Caco-2 (cell line): ENCODE measurements around the gene IRX2. TPM values are rescaled to one million over a fixed set of nuclear protein-coding genes. Genes with fewer than 3 reads are reported as not detected.

Experiments used
- BruUV-seq: library from RNA; stranded (reverse); fragments of 400-500 nt; replicated peaks from 2 replicates; lab custom pipeline; 2021; lab: Mats Ljungman, UMichigan
- CTCF ChIA-PET: fragments of 300-600 bp; sonication (Branson Sonifier 250); formaldehyde crosslinking; loops from one replicate; lab custom pipeline; 2022; ENCODE audit warnings: antibody characterized with exemption; lab: Charles Lee
- POLR2A ChIA-PET: fragments of 300-600 bp; sonication (Branson Sonifier 250); formaldehyde crosslinking; loops from one replicate; lab custom pipeline; 2022; ENCODE audit warnings: antibody characterized with exemption; lab: Charles Lee
- DNase-seq, 2 experiments: peaks; one replicate each; pipeline versions ENCODE4 v3.0.0 to v3.0.0-alpha.2; 2020 to 2022
- H3K27me3 ChIP-seq: replicated peaks from 2 replicates; pipeline ENCODE4 v1.6.0; 2011; ENCODE audit warnings: low read length; ENCODE audit not compliant: control insufficient read depth, insufficient read depth
- H3K36me3 ChIP-seq: 2 replicates; pipeline ENCODE4 v1.5.1; 2011; ENCODE audit warnings: low read length; ENCODE audit not compliant: control insufficient read depth, insufficient read depth
- H3K4me1 ChIP-seq: fragments of 250-450 bp; sonication (Bioruptor Pico); 2 replicates; pipeline ENCODE4 v1.5.1; 2020; ENCODE audit warnings: mild to moderate bottlenecking
- H3K4me3 ChIP-seq: 2 replicates; pipeline ENCODE4 v1.5.1; 2011; ENCODE audit warnings: low read depth, mild to moderate bottlenecking, control low read depth, low read length
- H3K9me3 ChIP-seq: fragments of 250-450 bp; sonication (Bioruptor Pico); 2 replicates; pipeline ENCODE4 v1.5.1; 2020; ENCODE audit warnings: mild to moderate bottlenecking, moderate library complexity
- H3K27ac Mint-ChIP-seq: one replicate; pipeline ENCODE4 v1.8.0; 2022; ENCODE audit warnings: mixed read lengths; ENCODE audit not compliant: unreplicated experiment
- H3K27me3 Mint-ChIP-seq: one replicate; pipeline ENCODE4 v1.8.0; 2022; ENCODE audit warnings: mixed read lengths; ENCODE audit not compliant: insufficient read depth, unreplicated experiment
- H3K36me3 Mint-ChIP-seq: one replicate; pipeline ENCODE4 v1.8.0; 2022; ENCODE audit warnings: mild to moderate bottlenecking, mixed read lengths; ENCODE audit not compliant: insufficient read depth, unreplicated experiment
- H3K4me1 Mint-ChIP-seq: one replicate; pipeline ENCODE4 v1.8.0; 2022; ENCODE audit warnings: low read depth, mixed read lengths; ENCODE audit not compliant: unreplicated experiment
- H3K4me3 Mint-ChIP-seq: one replicate; pipeline ENCODE4 v1.8.0; 2022; ENCODE audit warnings: mild to moderate bottlenecking, moderate library complexity, mixed read lengths; ENCODE audit not compliant: unreplicated experiment
- H3K9me3 Mint-ChIP-seq: one replicate; pipeline ENCODE4 v1.8.0; 2022; ENCODE audit warnings: mixed read lengths; ENCODE audit not compliant: unreplicated experiment
- intact Hi-C: fragments of 100-400 bp; cut with micrococcal nuclease; formaldehyde crosslinking; loops from one replicate; pipeline ENCODE4 v1.10.0; 2022; ENCODE audit not compliant: unreplicated experiment
- total RNA-seq: library from RNA; stranded (reverse); gene quantifications from 2 replicates; pipeline ENCODE4 v1.2.3, GENCODE V29; 2022
- TF ChIP-seq, protein P1 (sequence below), 2 experiments: fragments of 200-600 bp in 1 of 2; IDR thresholded peaks; 1 replicate in 1 of 2; 2 replicates in 1 of 2; pipeline versions ENCODE4 v1.5.1 to v1.8.0; 2011 to 2022; ENCODE audit warnings: antibody characterized with exemption in 1 of 2, control low read depth in 1 of 2, inconsistent platforms in 1 of 2, low read depth in 1 of 2, low read length in 1 of 2, mild to moderate bottlenecking in 1 of 2, moderate library complexity in 1 of 2; ENCODE audit not compliant: insufficient read depth in 1 of 2, severe bottlenecking in 1 of 2, unreplicated experiment in 1 of 2

IRX2 gene
- total RNA-seq, 1 experiment from 2014 or later, result 44.1 TPM

DNA sequence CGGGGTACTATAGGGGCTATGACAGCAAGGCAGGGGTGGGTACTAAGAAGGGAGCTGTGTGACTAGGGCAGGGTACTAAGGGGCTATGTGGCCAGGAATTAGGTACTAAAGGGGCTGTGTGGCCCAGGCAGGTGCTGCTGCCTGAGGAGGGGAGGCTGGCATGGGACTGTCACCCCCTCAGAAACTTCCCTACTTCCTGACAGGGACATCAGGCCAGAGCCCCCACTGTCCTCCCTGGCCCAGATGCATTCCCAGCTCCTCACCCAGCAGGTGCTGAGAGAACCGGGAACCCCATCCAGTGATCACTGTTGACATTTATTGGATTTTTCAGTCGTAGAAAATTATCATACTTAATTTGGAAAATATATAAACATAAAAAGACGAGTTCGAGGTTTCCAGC lies 26.6 kb downstream of the IRX2 start:
- POLR2A ChIA-PET, result no interaction called here
- Histone ChIP-seq H3K36me3 (no peaks in the 10 kb centered on the region), H3K27me3 (no peaks in the 10 kb centered on the region), H3K9me3 (no peaks in the 10 kb centered on the region), H3K4me1 (no peaks in the 10 kb centered on the region), H3K4me3 (no peak overlapping the region)
- Mint-ChIP-seq H3K36me3 (no peaks in the 10 kb centered on the region), H3K27ac (no peak overlapping the region), H3K27me3 (peaks cover 3% of the 10 kb centered on the region), H3K4me1 (peaks cover 7% of the 10 kb centered on the region), H3K4me3 (no peak overlapping the region), H3K9me3 (no peaks in the 10 kb centered on the region)
- BruUV-seq, result no TSS peak
- TF ChIP-seq, protein P1, sequence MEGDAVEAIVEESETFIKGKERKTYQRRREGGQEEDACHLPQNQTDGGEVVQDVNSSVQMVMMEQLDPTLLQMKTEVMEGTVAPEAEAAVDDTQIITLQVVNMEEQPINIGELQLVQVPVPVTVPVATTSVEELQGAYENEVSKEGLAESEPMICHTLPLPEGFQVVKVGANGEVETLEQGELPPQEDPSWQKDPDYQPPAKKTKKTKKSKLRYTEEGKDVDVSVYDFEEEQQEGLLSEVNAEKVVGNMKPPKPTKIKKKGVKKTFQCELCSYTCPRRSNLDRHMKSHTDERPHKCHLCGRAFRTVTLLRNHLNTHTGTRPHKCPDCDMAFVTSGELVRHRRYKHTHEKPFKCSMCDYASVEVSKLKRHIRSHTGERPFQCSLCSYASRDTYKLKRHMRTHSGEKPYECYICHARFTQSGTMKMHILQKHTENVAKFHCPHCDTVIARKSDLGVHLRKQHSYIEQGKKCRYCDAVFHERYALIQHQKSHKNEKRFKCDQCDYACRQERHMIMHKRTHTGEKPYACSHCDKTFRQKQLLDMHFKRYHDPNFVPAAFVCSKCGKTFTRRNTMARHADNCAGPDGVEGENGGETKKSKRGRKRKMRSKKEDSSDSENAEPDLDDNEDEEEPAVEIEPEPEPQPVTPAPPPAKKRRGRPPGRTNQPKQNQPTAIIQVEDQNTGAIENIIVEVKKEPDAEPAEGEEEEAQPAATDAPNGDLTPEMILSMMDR (IDR thresholded peaks at IDR 0.05; ENCODE audit: insufficient read depth in 1 of 2, low read depth in 1 of 2, low read length in 1 of 2, severe bottlenecking in 1 of 2, unreplicated experiment in 1 of 2), result no peak
- intact Hi-C loops, result no loop called here
- CTCF ChIA-PET, result no interaction called here
- DNase-seq, result no peak

- ChIA-PET POLR2A (no interaction called here), CTCF (no interaction called here)
- TF ChIP-seq, protein P1 (IDR thresholded peaks at IDR 0.05; ENCODE audit: insufficient read depth in 1 of 2, low read depth in 1 of 2, low read length in 1 of 2, severe bottlenecking in 1 of 2, unreplicated experiment in 1 of 2), result no peak
- Mint-ChIP-seq H3K27me3 (peaks cover 3% of the 10 kb centered on the region), H3K27ac (no peak overlapping the region), H3K4me3 (no peak overlapping the region), H3K36me3 (no peaks in the 10 kb centered on the region), H3K9me3 (no peaks in the 10 kb centered on the region), H3K4me1 (peaks cover 2% of the 10 kb centered on the region)
- Histone ChIP-seq H3K27me3 (no peaks in the 10 kb centered on the region), H3K4me3 (no peak overlapping the region), H3K36me3 (no peaks in the 10 kb centered on the region), H3K9me3 (no peaks in the 10 kb centered on the region), H3K4me1 (no peaks in the 10 kb centered on the region)
- intact Hi-C loops, result no loop called here
- DNase-seq, result no peak
- BruUV-seq, result no TSS peak
Observed at GRCh38 chr5:2724031-2724581, 27.4 kb downstream of the IRX2 start.

- intact Hi-C loops, result no loop called here
- peaks cover under 1% of the 10 kb centered on the region for H3K9me3 Mint-ChIP-seq
- no peaks in the 10 kb centered on the region for H3K4me1 ChIP-seq
- TF ChIP-seq, protein P1 (IDR thresholded peaks at IDR 0.05; ENCODE audit: insufficient read depth in 1 of 2, low read depth in 1 of 2, low read length in 1 of 2, severe bottlenecking in 1 of 2, unreplicated experiment in 1 of 2), result no peak
- no peak for DNase-seq
- no peak overlapping the region for H3K27ac Mint-ChIP-seq
- no TSS peak for BruUV-seq
- H3K36me3 Mint-ChIP-seq, result no peaks in the 10 kb centered on the region
- POLR2A ChIA-PET, result no interaction called here
- no peaks in the 10 kb centered on the region for H3K4me1 Mint-ChIP-seq
- H3K27me3 ChIP-seq, result no peaks in the 10 kb centered on the region
- no peak overlapping the region for H3K4me3 Mint-ChIP-seq
- peaks cover 4% of the 10 kb centered on the region for H3K27me3 Mint-ChIP-seq
- CTCF ChIA-PET, result no interaction called here
- H3K4me3 ChIP-seq, result no peak overlapping the region
- H3K36me3 ChIP-seq, result no peaks in the 10 kb centered on the region
- H3K9me3 ChIP-seq, result no peaks in the 10 kb centered on the region
Observed at GRCh38 chr5:2722901-2723300, 28.6 kb downstream of the IRX2 start.
